Karpas-422 (cell line): Measurements from ENCODE around the gene HCN4. TPM values are rescaled to one million over a fixed set of nuclear protein-coding genes. Genes with fewer than 3 reads are reported as not detected.

ENCODE experiments used
- DNase-seq: peaks from one replicate; pipeline ENCODE4 v3.0.0-alpha.2; 2015
- H2AFZ ChIP-seq: fragments of 200-600 bp; sonication (generic); 2 replicates; pipeline ENCODE4 v1.6.1; 2014; ENCODE audit warnings: antibody characterized with exemption, low read length, mixed read lengths
- H3K27ac ChIP-seq: fragments of 200-600 bp; sonication (generic); 2 replicates; pipeline ENCODE4 v1.5.1; 2014; ENCODE audit warnings: mild to moderate bottlenecking, low read length, moderate library complexity
- H3K27me3 ChIP-seq: fragments of 200-600 bp; sonication (generic); 2 replicates; pipeline ENCODE4 v1.6.1; 2014; ENCODE audit warnings: low read length, mixed read lengths
- H3K36me3 ChIP-seq: fragments of 200-600 bp; sonication (generic); 2 replicates; pipeline ENCODE4 v1.6.1; 2014; ENCODE audit warnings: low read length, mixed read lengths; ENCODE audit not compliant: insufficient read depth
- H3K4me1 ChIP-seq: fragments of 200-600 bp; sonication (generic); 2 replicates; pipeline ENCODE4 v1.6.1; 2014; ENCODE audit warnings: mild to moderate bottlenecking, low read length, mixed read lengths
- H3K4me2 ChIP-seq: fragments of 200-600 bp; sonication (generic); 2 replicates; pipeline ENCODE4 v1.6.1; 2014; ENCODE audit warnings: low read length, low read depth, mild to moderate bottlenecking; ENCODE audit not compliant: poor library complexity, severe bottlenecking
- H3K4me3 ChIP-seq: fragments of 200-600 bp; sonication (generic); 2 replicates; pipeline ENCODE4 v1.5.1; 2014; ENCODE audit warnings: mild to moderate bottlenecking, antibody characterized with exemption, low read length, mixed read lengths
- H3K79me2 ChIP-seq: fragments of 200-600 bp; sonication (generic); 2 replicates; pipeline ENCODE4 v1.6.1; 2014; ENCODE audit warnings: mild to moderate bottlenecking, low read length, mixed read lengths
- H3K9ac ChIP-seq: fragments of 200-600 bp; sonication (generic); 2 replicates; pipeline ENCODE4 v1.6.0; 2014; ENCODE audit warnings: low read length
- H3K9me2 ChIP-seq: fragments of 200-600 bp; sonication (generic), shearing (Covaris generic); replicated peaks from 2 replicates; pipeline ENCODE4 v1.6.0; 2014; ENCODE audit warnings: mild to moderate bottlenecking, low read length, moderate library complexity; ENCODE audit not compliant: insufficient read depth
- H3K9me3 ChIP-seq: fragments of 300-700, 200-600 bp; sonication (generic); 2 replicates; pipeline ENCODE4 v1.6.1; 2014; ENCODE audit warnings: low read length, mixed read lengths
- H4K20me1 ChIP-seq: fragments of 200-600 bp; sonication (generic); 2 replicates; pipeline ENCODE4 v1.6.1; 2014; ENCODE audit warnings: mild to moderate bottlenecking, antibody characterized with exemption, low read length, low read depth; ENCODE audit not compliant: insufficient read depth
- total RNA-seq: library from RNA; depleted of rRNA; stranded (reverse); fragments of >200 nt; shearing (Covaris generic); gene quantifications from 2 replicates; pipeline ENCODE4 v1.2.3, GENCODE V29; 2014; ENCODE audit warnings: low replicate concordance

Gene HCN4
- total RNA-seq, 1 experiment from 2014 or later = not detected

DNA sequence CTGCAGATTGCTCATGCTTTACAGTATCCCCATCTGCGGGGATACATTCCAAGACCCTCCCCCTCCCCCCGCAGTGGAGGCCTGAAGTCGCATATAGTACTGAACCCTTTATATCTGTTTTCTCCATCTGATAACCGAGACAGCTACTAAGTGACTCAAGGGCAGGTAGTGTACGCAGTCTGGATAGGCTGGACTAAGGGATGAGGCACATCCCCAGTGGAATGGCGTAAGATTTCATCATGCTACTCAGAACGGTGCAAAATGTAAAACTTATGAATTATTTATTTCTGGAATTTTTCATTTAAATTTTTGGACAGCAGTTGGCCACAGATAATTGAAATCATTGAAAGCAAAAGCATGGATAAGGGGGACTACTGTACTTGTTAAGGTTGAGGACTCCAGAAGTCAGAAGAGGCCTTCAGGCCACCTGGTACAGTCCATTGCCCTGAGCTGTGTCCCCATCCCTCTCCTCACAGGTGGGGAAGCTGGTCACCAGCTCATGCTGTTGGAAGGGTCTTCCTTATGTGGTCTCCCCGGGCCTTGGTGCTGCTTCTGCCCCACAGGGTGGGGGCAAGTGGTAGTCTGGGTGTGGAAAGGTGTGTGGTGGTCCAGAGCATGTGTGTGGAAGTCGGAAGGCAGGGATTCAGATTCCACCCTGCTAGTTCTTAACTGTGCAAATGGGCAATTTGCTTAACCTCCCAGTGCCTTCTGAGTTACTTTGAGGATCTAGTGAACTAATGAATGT lies 72.0 kb downstream of the HCN4 start:
- Histone ChIP-seq H3K79me2 (no peaks in the 10 kb centered on the region), H3K9ac (no peak overlapping the region), H3K9me2 (no peaks in the 10 kb centered on the region), H3K9me3 (no peaks in the 10 kb centered on the region), H3K4me3 (no peak overlapping the region), H4K20me1 (no peaks in the 10 kb centered on the region), H3K4me1 (no peaks in the 10 kb centered on the region), H3K27ac (no peak overlapping the region), H3K4me2 (no peak overlapping the region), H3K36me3 (no peaks in the 10 kb centered on the region), H3K27me3 (no peaks in the 10 kb centered on the region), H2AFZ (no peak overlapping the region)
- no peak for DNase-seq

DNA sequence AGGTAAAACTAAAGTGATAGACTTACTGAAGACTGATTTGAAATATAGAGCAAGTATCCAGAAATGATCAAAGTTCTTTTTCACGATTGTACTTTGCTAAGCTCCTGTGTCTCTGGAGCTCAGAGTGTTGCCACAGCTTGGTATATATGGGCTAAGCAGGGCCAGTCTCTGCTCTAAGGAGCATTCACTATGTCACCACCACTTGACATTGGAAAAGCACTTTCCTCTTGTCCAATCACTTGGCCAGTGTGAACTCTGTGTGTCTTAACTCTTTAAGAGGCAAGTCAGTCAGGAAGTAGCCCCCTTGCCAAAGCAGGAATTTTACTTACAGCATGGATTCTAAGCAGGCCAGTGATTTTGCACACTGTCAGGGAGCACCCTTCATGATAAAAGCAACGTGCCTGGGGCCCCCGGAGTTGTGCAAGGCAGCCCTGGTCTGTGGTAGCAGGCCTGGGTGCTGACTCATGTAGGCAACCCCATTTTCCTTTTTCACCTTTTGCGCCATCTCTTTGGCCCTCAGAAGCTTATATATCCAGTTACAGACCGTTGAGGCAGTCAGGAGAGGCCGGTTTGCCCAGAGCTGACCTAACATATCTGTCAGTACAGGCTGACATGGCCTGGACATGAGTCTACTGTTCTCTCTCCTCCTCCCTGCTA lies 73.0 kb downstream of the HCN4 start:
- no peak overlapping the region for H3K9ac ChIP-seq
- H3K27ac ChIP-seq = no peak overlapping the region
- DNase-seq = no peak
- H3K79me2 ChIP-seq = no peaks in the 10 kb centered on the region
- H2AFZ ChIP-seq = no peak overlapping the region
- H3K4me3 ChIP-seq = no peak overlapping the region
- H3K9me3 ChIP-seq = no peaks in the 10 kb centered on the region
- no peaks in the 10 kb centered on the region for H4K20me1 ChIP-seq
- H3K27me3 ChIP-seq = no peaks in the 10 kb centered on the region
- H3K4me2 ChIP-seq = no peak overlapping the region
- H3K36me3 ChIP-seq = no peaks in the 10 kb centered on the region
- no peaks in the 10 kb centered on the region for H3K4me1 ChIP-seq
- no peaks in the 10 kb centered on the region for H3K9me2 ChIP-seq

DNA sequence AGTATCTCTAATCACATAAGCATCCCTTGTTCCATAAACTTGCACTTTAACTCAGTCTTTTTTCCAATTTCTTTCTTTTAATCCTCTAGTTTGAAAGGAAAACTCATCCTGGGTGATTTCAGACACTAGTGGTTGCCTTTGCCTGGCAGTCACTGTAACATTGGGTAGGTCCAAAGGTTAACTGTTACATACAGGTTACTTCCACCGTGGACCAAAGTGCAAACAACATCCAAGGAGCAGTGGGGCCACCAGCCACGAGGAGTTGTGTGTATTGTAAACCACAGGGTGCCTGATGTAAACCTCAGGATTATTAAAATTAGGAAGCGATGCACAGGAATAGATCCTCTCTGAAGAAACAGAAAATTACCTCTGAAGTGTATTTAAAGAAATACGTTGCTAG lies 75.0 kb downstream of the HCN4 start:
- H3K9ac ChIP-seq = no peak overlapping the region
- H3K27me3 ChIP-seq = no peaks in the 10 kb centered on the region
- H3K9me3 ChIP-seq = no peaks in the 10 kb centered on the region
- no peak overlapping the region for H2AFZ ChIP-seq
- no peaks in the 10 kb centered on the region for H3K79me2 ChIP-seq
- no peaks in the 10 kb centered on the region for H4K20me1 ChIP-seq
- H3K4me3 ChIP-seq = no peak overlapping the region
- H3K9me2 ChIP-seq = no peaks in the 10 kb centered on the region
- no peak for DNase-seq
- H3K4me2 ChIP-seq = no peak overlapping the region
- H3K36me3 ChIP-seq = no peaks in the 10 kb centered on the region
- no peak overlapping the region for H3K27ac ChIP-seq
- H3K4me1 ChIP-seq = no peaks in the 10 kb centered on the region

DNA sequence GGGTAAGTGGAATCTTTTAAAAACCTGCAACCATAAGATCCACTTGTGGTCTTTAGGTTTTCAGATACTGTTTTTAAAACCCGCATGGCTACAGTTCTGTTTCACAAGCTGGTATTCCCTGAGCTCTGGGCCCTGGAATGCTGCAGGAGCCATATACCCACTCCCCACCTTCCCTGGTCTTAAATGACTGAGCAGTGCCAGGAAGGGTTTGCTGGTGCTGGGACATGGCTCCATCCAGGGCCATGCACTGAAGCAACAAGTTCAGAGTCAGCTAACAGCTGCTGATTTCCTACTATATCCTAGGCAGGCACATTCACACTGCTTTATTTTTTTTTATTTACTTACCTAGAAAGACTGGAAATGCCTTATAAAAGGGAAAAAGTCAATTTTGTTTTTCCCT lies 77.3 kb downstream of the HCN4 start:
- no peak overlapping the region for H3K27ac ChIP-seq
- H3K79me2 ChIP-seq = no peaks in the 10 kb centered on the region
- no peak for DNase-seq
- H2AFZ ChIP-seq = no peak overlapping the region
- H3K4me2 ChIP-seq = no peak overlapping the region
- H3K36me3 ChIP-seq = no peaks in the 10 kb centered on the region
- no peak overlapping the region for H3K4me3 ChIP-seq
- no peaks in the 10 kb centered on the region for H3K9me3 ChIP-seq
- no peaks in the 10 kb centered on the region for H3K9me2 ChIP-seq
- no peak overlapping the region for H3K9ac ChIP-seq
- H3K27me3 ChIP-seq = no peaks in the 10 kb centered on the region
- H4K20me1 ChIP-seq = no peaks in the 10 kb centered on the region
- H3K4me1 ChIP-seq = no peaks in the 10 kb centered on the region

DNA sequence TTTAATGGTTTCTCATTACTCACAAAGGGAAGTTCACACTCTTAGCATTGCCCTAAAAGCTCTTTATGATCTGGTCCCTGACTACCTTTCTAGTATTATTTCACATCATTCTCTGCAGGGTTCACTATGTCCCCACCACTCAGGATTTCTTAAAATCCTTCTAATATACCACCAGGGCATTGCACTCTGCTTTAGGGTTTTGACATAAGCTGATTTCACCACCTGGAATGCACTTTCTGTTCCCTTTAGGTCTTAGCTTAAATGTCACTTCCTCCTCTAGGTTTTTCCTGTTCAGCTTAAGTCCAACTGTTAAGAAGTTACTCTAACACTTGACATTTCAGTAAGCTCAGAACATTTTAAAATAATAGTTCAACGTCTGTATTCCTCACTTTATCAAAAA lies 81.7 kb downstream of the HCN4 start:
- no peaks in the 10 kb centered on the region for H3K9me2 ChIP-seq
- no peaks in the 10 kb centered on the region for H3K36me3 ChIP-seq
- no peak overlapping the region for H3K9ac ChIP-seq
- H3K4me3 ChIP-seq = no peak overlapping the region
- H3K27me3 ChIP-seq = no peaks in the 10 kb centered on the region
- H3K4me1 ChIP-seq = no peaks in the 10 kb centered on the region
- no peaks in the 10 kb centered on the region for H3K79me2 ChIP-seq
- no peaks in the 10 kb centered on the region for H4K20me1 ChIP-seq
- H3K27ac ChIP-seq = no peak overlapping the region
- no peaks in the 10 kb centered on the region for H3K9me3 ChIP-seq
- H3K4me2 ChIP-seq = no peak overlapping the region
- peak; percentile 51 for DNase-seq
- H2AFZ ChIP-seq = no peak overlapping the region

DNA sequence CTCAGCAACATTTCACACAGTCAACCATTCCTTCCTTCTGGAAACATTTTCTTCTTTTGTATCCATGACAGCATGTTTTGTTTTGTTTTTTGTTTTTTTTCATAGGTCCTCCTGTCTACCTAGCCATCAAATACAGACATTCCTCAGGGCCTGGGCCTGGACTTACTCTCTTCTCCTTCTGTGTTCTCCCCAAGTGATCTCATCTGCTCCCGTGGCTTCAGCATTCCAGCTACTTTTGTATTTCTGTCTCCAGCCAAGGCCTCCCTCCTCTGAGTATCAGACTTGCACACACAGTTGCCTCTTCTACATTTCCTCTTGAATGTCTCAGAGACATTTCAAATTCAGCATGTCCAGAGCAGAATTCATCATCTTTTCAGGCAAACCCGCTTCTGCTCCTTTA lies 82.4 kb downstream of the HCN4 start:
- DNase-seq = no peak
- H3K79me2 ChIP-seq = no peaks in the 10 kb centered on the region
- H3K4me2 ChIP-seq = no peak overlapping the region
- no peaks in the 10 kb centered on the region for H3K27me3 ChIP-seq
- no peaks in the 10 kb centered on the region for H3K4me1 ChIP-seq
- no peaks in the 10 kb centered on the region for H3K36me3 ChIP-seq
- no peak overlapping the region for H3K9ac ChIP-seq
- H2AFZ ChIP-seq = no peak overlapping the region
- H3K27ac ChIP-seq = no peak overlapping the region
- no peaks in the 10 kb centered on the region for H3K9me3 ChIP-seq
- H3K4me3 ChIP-seq = no peak overlapping the region
- H3K9me2 ChIP-seq = no peaks in the 10 kb centered on the region
- H4K20me1 ChIP-seq = no peaks in the 10 kb centered on the region

DNA sequence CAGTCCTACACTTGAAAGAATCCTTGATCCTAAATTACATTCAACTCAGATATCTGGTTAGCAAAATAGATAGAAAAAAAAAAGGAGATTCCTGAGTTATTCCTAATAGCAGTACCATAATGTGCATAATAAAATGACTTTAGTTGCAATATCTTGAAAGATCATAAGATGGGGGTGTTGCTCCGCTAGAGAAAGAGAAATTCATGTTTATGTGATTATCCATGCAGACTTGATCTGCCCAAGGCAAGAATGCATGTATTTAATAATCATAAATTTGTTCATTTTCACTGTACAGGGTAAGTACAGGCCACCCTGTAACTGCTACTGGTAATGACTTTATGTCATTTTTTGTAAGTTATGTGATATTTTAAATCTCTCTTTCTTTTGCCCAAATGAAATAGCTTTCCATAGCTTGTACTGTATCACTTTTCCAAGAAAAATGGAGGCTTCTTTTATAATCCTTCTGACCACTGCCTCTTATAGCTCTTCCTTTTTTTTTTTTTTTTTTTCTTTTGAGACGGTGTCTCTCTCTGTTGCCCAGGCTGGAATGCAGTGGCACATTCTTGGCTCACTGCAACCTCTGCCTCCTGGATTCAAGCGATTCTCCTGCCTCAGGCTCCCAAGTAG lies 84.6 kb downstream of the HCN4 start:
- no peaks in the 10 kb centered on the region for H3K36me3 ChIP-seq
- no peak overlapping the region for H3K4me2 ChIP-seq
- H3K27me3 ChIP-seq = no peaks in the 10 kb centered on the region
- no peaks in the 10 kb centered on the region for H3K4me1 ChIP-seq
- H4K20me1 ChIP-seq = no peaks in the 10 kb centered on the region
- no peak overlapping the region for H2AFZ ChIP-seq
- no peaks in the 10 kb centered on the region for H3K79me2 ChIP-seq
- H3K4me3 ChIP-seq = no peak overlapping the region
- H3K9ac ChIP-seq = no peak overlapping the region
- H3K9me2 ChIP-seq = no peaks in the 10 kb centered on the region
- no peak overlapping the region for H3K27ac ChIP-seq
- H3K9me3 ChIP-seq = no peaks in the 10 kb centered on the region
- peak; percentile 58 for DNase-seq

DNA sequence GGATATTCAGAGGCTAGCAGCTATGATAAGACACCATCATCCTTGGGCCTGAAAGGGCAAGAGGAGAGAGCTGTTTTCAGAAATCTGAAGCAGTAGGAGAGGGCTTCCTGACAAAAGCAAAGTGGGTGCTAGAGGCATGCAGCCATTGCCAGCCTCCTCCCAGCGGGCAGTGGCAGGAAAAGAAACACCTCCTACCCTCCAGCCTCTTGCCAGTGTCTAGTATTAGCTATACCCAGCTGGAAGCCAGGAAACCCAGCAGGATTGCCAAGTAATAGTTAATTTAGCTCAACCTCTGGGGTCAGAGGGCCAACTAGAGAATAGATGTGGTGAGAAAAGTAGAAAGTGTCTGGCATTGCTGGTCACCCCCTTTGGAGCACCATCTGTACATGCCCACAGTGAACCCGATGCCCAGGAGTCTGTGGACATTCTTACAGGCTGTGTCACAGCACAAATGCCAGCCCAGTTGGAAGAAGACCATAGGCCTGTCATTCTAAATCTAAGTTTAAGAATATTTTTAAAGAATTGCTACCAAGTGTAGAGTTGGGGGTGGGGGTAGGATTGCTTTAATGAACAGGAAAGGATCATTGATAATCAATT lies 85.3 kb downstream of the HCN4 start:
- no peaks in the 10 kb centered on the region for H3K79me2 ChIP-seq
- no peak overlapping the region for H2AFZ ChIP-seq
- H3K4me3 ChIP-seq = no peak overlapping the region
- no peaks in the 10 kb centered on the region for H3K9me2 ChIP-seq
- DNase-seq = no peak
- no peak overlapping the region for H3K9ac ChIP-seq
- H3K27me3 ChIP-seq = no peaks in the 10 kb centered on the region
- no peak overlapping the region for H3K4me2 ChIP-seq
- H3K4me1 ChIP-seq = no peaks in the 10 kb centered on the region
- H3K36me3 ChIP-seq = no peaks in the 10 kb centered on the region
- H4K20me1 ChIP-seq = no peaks in the 10 kb centered on the region
- H3K27ac ChIP-seq = no peak overlapping the region
- H3K9me3 ChIP-seq = no peaks in the 10 kb centered on the region
